Panc1 (cell line): ENCODE measurements around the gene TIMM50. TPM values are rescaled to one million over a fixed set of nuclear protein-coding genes. Genes with fewer than 3 reads are reported as not detected.
"Not testable (repeated sequence)": the region's sequence is repeated elsewhere in the genome, so short reads cannot be mapped to it uniquely, and the experiment has no call there.

Source experiments
- ATAC-seq: fragments of 200-7000 bp; cut with Tn5 transposase; 2 replicates; pipeline ENCODE4 v1.9.1; 2020; ENCODE audit warnings: mild to moderate bottlenecking, moderate library complexity
- BruUV-seq: library from RNA; stranded (reverse); fragments of 400-500 nt; replicated peaks from 2 replicates; lab custom pipeline; 2021; lab: Mats Ljungman, UMichigan
- CTCF ChIA-PET: fragments of 300-600 bp; sonication (Branson Sonifier 250); formaldehyde crosslinking; loops from one replicate; lab custom pipeline; 2022; ENCODE audit warnings: antibody characterized with exemption; lab: Charles Lee
- POLR2A ChIA-PET: fragments of 300-600 bp; sonication (Branson Sonifier 250); formaldehyde crosslinking; loops from one replicate; lab custom pipeline; 2022; ENCODE audit warnings: antibody characterized with exemption; lab: Charles Lee
- DNase-seq: peaks from one replicate; pipeline ENCODE4 v3.0.0-alpha.2; 2010; ENCODE audit warnings: low read depth, low spot score
- H3K27ac ChIP-seq: 2 replicates; pipeline ENCODE4 v1.5.1; 2011; ENCODE audit warnings: mild to moderate bottlenecking, low read length, inconsistent platforms
- H3K27me3 ChIP-seq: fragments of 200-500 bp; sonication (Bioruptor generic); 2 replicates; pipeline ENCODE4 v1.6.0; 2014; ENCODE audit warnings: low read length, inconsistent platforms; ENCODE audit not compliant: control insufficient read depth, insufficient read depth
- H3K36me3 ChIP-seq: fragments of 200-500 bp; sonication (Bioruptor generic); 2 replicates; pipeline ENCODE4 v1.5.1; 2014; ENCODE audit warnings: inconsistent platforms, mild to moderate bottlenecking, low read length, moderate library complexity; ENCODE audit not compliant: control insufficient read depth, insufficient read depth
- H3K4me1 ChIP-seq: 2 replicates; pipeline ENCODE4 v1.5.1; 2011; ENCODE audit warnings: inconsistent platforms, mild to moderate bottlenecking, low read length, moderate library complexity; ENCODE audit not compliant: control insufficient read depth, insufficient read depth
- H3K4me3 ChIP-seq, 2 experiments: 2 replicates each; pipeline ENCODE4 v1.5.1; 2011 to 2012; ENCODE audit warnings: low read depth in 2 of 2, low read length in 2 of 2, mild to moderate bottlenecking in 2 of 2, inconsistent platforms in 1 of 2, moderate library complexity in 1 of 2
- H3K9me3 ChIP-seq: fragments of 200-500 bp; sonication (Bioruptor generic); 2 replicates; pipeline ENCODE4 v1.5.1; 2014; ENCODE audit warnings: low read depth, mild to moderate bottlenecking, inconsistent platforms, low read length, moderate library complexity; ENCODE audit not compliant: control insufficient read depth, insufficient read depth
- CTCF ChIP-seq: fragments of 450-650 bp; IDR thresholded peaks from 2 replicates; pipeline ENCODE4 v1.5.1; 2017; ENCODE audit warnings: mild to moderate bottlenecking
- POLR2AphosphoS5 ChIP-seq: IDR thresholded peaks from 2 replicates; pipeline ENCODE4 v1.6.1; 2012; ENCODE audit warnings: mild to moderate bottlenecking, low read depth, low read length, moderate library complexity
- SIN3A ChIP-seq: IDR thresholded peaks from 2 replicates; pipeline ENCODE4 v1.6.1; 2012; ENCODE audit warnings: low read depth, mild to moderate bottlenecking, low read length, moderate library complexity, borderline replicate concordance; ENCODE audit not compliant: insufficient read depth
- TCF7L2 ChIP-seq: IDR thresholded peaks from 2 replicates; pipeline ENCODE4 v1.6.1; 2011; ENCODE audit warnings: mild to moderate bottlenecking, low read depth, low read length, inconsistent platforms
- in situ Hi-C: cut with HindIII; loops from 2 replicates; pipeline ENCODE4 v1.10.0; 2016; ENCODE audit warnings: low sequenced_read_pairs, low pct_unique_long_range_greater_than_20kb
- intact Hi-C: fragments of 100-400 bp; cut with micrococcal nuclease; formaldehyde crosslinking; loops from one replicate; pipeline ENCODE4 v1.10.0; 2022; ENCODE audit not compliant: unreplicated experiment
- total RNA-seq: library from RNA; stranded (reverse); gene quantifications from one replicate; pipeline ENCODE4 v1.2.1, GENCODE V29; 2021; ENCODE audit not compliant: unreplicated experiment
- TF ChIP-seq, protein P1 (sequence below), 2 experiments: IDR thresholded peaks; 2 replicates each; pipeline ENCODE4 v1.6.1; 2011 to 2012; ENCODE audit warnings: low read depth in 2 of 2, control low read depth in 1 of 2, low read length in 1 of 2, mild to moderate bottlenecking in 1 of 2, moderate library complexity in 1 of 2; ENCODE audit not compliant: insufficient read depth in 1 of 2

The TIMM50 gene
- total RNA-seq, 1 experiment from 2014 or later, result 1,837 TPM

DNA sequence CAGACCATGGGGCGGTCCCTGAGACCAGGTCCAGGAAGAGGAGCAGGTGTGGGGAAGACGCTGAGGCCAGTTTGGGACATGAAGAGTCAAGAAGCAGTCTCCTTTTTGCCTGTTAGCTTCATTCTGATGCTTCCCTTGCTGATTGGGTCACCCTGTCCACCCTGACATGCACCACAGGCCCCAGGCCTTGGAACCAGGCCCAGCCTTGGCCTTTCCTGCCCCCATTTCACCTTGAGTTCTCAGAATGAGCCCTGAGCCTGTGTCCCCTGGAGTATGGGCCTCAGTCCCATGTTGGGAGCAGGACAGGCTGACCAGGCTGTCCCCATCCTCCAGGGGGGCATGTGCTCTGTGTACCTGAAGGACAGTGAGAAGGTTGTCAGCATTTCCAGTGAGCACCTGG, 4.9 kb upstream of the TIMM50 start:
- Histone ChIP-seq H3K27me3 (no peaks in the 10 kb centered on the region), H3K36me3 (peaks cover 59% of the 10 kb centered on the region), H3K27ac (no peak overlapping the region), H3K9me3 (no peaks in the 10 kb centered on the region), H3K4me3 (no peak overlapping the region), H3K4me1 (peaks cover 10% of the 10 kb centered on the region)
- CTCF ChIA-PET, result interaction anchor here (0.6 to 3.9 kb wide), 28 partner anchors 10 to 289 kb away, joined by 3 to 134 read pairs (median 17); partner anchors contain the start of genes DLL3, EID2, EID2B and PLEKHG2
- DNase-seq (no peak), ATAC-seq (no peak)
- POLR2A ChIA-PET, result interaction anchor here (0.6 to 3.5 kb wide), 15 partner anchors 12 to 118 kb away, joined by 3 to 36 read pairs (median 5); partner anchors contain the start of genes RPS16 and SELENOV
- no TSS peak for BruUV-seq
- in situ Hi-C loops, result no loop called here
- intact Hi-C loops, result no loop called here
- TF ChIP-seq SIN3A (no peak), TCF7L2 (no peak), CTCF (no peak), POLR2AphosphoS5 (no peak)
- TF ChIP-seq, protein P1, sequence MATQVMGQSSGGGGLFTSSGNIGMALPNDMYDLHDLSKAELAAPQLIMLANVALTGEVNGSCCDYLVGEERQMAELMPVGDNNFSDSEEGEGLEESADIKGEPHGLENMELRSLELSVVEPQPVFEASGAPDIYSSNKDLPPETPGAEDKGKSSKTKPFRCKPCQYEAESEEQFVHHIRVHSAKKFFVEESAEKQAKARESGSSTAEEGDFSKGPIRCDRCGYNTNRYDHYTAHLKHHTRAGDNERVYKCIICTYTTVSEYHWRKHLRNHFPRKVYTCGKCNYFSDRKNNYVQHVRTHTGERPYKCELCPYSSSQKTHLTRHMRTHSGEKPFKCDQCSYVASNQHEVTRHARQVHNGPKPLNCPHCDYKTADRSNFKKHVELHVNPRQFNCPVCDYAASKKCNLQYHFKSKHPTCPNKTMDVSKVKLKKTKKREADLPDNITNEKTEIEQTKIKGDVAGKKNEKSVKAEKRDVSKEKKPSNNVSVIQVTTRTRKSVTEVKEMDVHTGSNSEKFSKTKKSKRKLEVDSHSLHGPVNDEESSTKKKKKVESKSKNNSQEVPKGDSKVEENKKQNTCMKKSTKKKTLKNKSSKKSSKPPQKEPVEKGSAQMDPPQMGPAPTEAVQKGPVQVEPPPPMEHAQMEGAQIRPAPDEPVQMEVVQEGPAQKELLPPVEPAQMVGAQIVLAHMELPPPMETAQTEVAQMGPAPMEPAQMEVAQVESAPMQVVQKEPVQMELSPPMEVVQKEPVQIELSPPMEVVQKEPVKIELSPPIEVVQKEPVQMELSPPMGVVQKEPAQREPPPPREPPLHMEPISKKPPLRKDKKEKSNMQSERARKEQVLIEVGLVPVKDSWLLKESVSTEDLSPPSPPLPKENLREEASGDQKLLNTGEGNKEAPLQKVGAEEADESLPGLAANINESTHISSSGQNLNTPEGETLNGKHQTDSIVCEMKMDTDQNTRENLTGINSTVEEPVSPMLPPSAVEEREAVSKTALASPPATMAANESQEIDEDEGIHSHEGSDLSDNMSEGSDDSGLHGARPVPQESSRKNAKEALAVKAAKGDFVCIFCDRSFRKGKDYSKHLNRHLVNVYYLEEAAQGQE (IDR thresholded peaks at IDR 0.05; ENCODE audit: insufficient read depth in 1 of 2, low read depth in 2 of 2, low read length in 1 of 2), result no peak

DNA sequence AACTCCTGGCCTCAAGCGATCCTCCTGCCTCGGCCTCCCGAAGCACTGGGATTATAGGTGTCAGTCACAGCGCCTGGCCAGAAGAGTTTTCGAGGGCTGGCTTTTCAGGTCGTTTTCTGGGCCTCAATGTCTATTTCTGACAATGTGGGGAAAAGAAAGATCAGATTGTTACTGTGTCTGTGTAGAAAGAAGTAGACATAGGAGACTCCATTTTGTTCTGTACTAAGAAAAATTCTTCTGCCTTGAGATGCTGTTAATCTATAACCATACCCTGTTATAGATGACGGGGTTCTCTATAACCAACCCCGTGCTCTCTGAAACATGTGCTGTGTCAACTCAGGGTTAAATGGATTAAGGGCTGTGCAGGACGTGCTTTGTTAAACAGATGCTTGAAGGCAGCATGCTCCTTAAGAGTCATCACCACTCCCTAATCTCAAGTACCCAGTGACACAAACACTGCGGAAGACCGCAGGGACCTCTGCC, 1.3 kb upstream of the TIMM50 start:
- H3K9me3 ChIP-seq, DNase-seq, H3K4me3 ChIP-seq, ATAC-seq, intact Hi-C loops, BruUV-seq, H3K27me3 ChIP-seq, in situ Hi-C loops: not testable (repeated sequence)
- ChIA-PET CTCF (interaction anchor here (0.6 to 1.6 kb wide), 4 partner anchors 10 to 24 kb away, joined by 3 to 10 read pairs (median 4); no protein-coding TSS in a partner anchor), POLR2A (interaction anchor here (1.7 kb wide), 1 partner anchor 44 kb away, joined by 14 read pairs; the partner anchor contains the start of gene RPS16)
- Histone ChIP-seq H3K36me3 (peaks cover 41% of the 10 kb centered on the region), H3K4me1 (peaks cover 23% of the 10 kb centered on the region), H3K27ac (peak overlapping the region; percentile 86)

- ATAC-seq (peak; percentile 2), DNase-seq (no peak)
- BruUV-seq, result TSS peak; percentile 97
- in situ Hi-C loops, result no loop called here
- CTCF ChIA-PET, result interaction anchor here (0.5 to 2.1 kb wide), 10 partner anchors 18 to 287 kb away, joined by 3 to 24 read pairs (median 8); partner anchors contain the start of genes DLL3, EID2B and SAMD4B
- peak overlapping the region; percentile 86 for H3K27ac ChIP-seq
- H3K4me1 ChIP-seq, result peaks cover 23% of the 10 kb centered on the region
- H3K9me3 ChIP-seq, result no peaks in the 10 kb centered on the region
- no peaks in the 10 kb centered on the region for H3K27me3 ChIP-seq
- peak overlapping the region; percentile 39 to 55 for H3K4me3 ChIP-seq
- POLR2A ChIA-PET, result interaction anchor here (0.6 to 2.3 kb wide), 21 partner anchors 11 to 372 kb away, joined by 3 to 46 read pairs (median 6); partner anchors contain the start of genes DLL3, EID2B, RPS16 and SUPT5H
- peaks cover 39% of the 10 kb centered on the region for H3K36me3 ChIP-seq
- TF ChIP-seq SIN3A, result no peak
- TF ChIP-seq, protein P1 (IDR thresholded peaks at IDR 0.05; ENCODE audit: insufficient read depth in 1 of 2, low read depth in 2 of 2, low read length in 1 of 2), result no peak
- TF ChIP-seq POLR2AphosphoS5, result no peak
- no peak for TF ChIP-seq TCF7L2
- no peak for TF ChIP-seq CTCF
- intact Hi-C loops, result loop anchor here (2.0 kb wide), 1 partner anchor 27 kb away; no protein-coding TSS in a partner anchor
Observed at GRCh38 chr19:39479916-39480315, 722 bp upstream of the TIMM50 start.
